HS-27A (cell line): ENCODE measurements around the gene AOAH.
"Not testable (repeated sequence)": the region's sequence is repeated elsewhere in the genome, so short reads cannot be mapped to it uniquely, and the experiment has no call there.

Source experiments
- DNase-seq: peaks from one replicate; pipeline ENCODE4 v3.0.0-alpha.2; 2012; ENCODE audit warnings: low read depth, missing footprints

The AOAH gene

DNA sequence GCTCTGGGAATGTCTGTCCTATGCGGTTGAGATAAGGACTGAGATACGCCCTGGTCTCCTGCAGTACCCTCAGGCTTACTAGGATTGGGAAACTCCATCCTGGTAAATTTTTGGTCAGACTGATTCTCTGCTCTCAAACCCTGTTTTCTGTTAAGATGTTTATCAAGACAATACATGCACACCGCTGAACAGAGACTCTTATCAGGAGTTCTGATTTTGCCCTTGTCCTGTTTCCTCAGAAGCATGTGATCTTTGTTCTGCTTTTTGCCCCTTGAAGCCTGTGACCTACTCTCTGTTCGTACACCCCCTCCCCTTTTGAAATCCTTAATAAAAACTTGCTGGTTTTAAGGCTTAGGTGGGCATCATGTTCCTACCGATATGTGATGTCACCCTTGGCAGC lies 258.3 kb downstream of the AOAH start:
- DNase-seq = not testable (repeated sequence)

DNA sequence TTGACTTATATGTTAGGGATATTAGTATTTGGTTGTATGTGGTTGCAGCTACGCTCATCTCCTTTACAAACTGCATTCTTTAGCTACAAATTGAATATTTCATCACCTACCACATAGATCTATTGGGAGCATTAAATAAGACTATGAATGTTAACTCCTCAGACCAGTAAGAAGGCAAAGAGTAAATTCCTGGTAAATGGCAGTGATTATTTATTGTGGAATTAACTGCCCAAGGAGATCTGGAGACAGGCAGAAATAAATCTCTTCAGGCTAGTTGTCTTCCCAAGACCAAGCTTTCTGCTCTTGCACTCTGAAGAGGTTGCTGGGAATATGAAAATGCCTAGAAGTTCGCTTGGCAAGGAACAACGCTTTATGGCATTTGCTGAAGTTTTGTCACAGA lies 260.0 kb downstream of the AOAH start:
- DNase-seq = no peak
